GM21423 (cell line): ENCODE results near the gene CA7.

ENCODE experiments used
- ATAC-seq: cut with Tn5 transposase; IDR thresholded peaks from one replicate; pipeline ENCODE4 v1.9.1; 2021; ENCODE audit warnings: mild to moderate bottlenecking, moderate library complexity; ENCODE audit not compliant: unreplicated experiment

Gene CA7

GRCh38 chr16:66844342-66845079, at the start of gene CA7:
TSS of gene CA7 (plus strand) at chr16:66844414. CDS start at chr16:66844488, 74 bp downstream.
- ATAC-seq = no peak

GRCh38 chr16:66798161-66798560, 46.1 kb upstream of the CA7 start:
- no peak for ATAC-seq

- ATAC-seq = no peak
Observed at GRCh38 chr16:66800856-66801255, 43.4 kb upstream of the CA7 start.

GRCh38 chr16:66801320-66802105, 42.7 kb upstream of the CA7 start, which contains the start of gene TERB1:
TSS of gene TERB1 (minus strand) at chr16:66801584. CDS start at chr16:66796798, 4,786 bp downstream.
- no peak for ATAC-seq

- ATAC-seq = no peak
Observed at GRCh38 chr16:66802159-66802558, 42.1 kb upstream of the CA7 start.

- no peak for ATAC-seq
Observed at GRCh38 chr16:66809765-66810164, 34.4 kb upstream of the CA7 start.

GRCh38 chr16:66810391-66810790, 33.8 kb upstream of the CA7 start:
- no peak for ATAC-seq

- ATAC-seq = no peak
Observed at GRCh38 chr16:66811043-66811442, 33.2 kb upstream of the CA7 start.

GRCh38 chr16:66814734-66815133, 29.5 kb upstream of the CA7 start:
- no peak for ATAC-seq

GRCh38 chr16:66824006-66824405, 20.2 kb upstream of the CA7 start:
- ATAC-seq = no peak

GRCh38 chr16:66830422-66831404, 13.5 kb upstream of the CA7 start, which contains the start of gene NAE1:
TSS of gene NAE1 (minus strand) at chr16:66830976. CDS start at chr16:66830899, 77 bp downstream.
- ATAC-seq = peak; percentile 88

GRCh38 chr16:66832190-66832589, 12.0 kb upstream of the CA7 start:
- ATAC-seq = no peak

GRCh38 chr16:66832661-66833305, 11.4 kb upstream of the CA7 start:
- no peak for ATAC-seq

- no peak for ATAC-seq
Observed at GRCh38 chr16:66834746-66835145, 9.5 kb upstream of the CA7 start.

- no peak for ATAC-seq
Observed at GRCh38 chr16:66840883-66841282, 3.3 kb upstream of the CA7 start.

GRCh38 chr16:66841366-66841765, 2.8 kb upstream of the CA7 start:
- ATAC-seq = no peak

GRCh38 chr16:66842765-66843164, 1.4 kb upstream of the CA7 start:
- ATAC-seq = no peak

GRCh38 chr16:66843191-66843590, 1.0 kb upstream of the CA7 start:
- ATAC-seq = no peak

GRCh38 chr16:66844009-66844341, 239 bp upstream of the CA7 start:
- ATAC-seq = no peak

- no peak for ATAC-seq
Observed at GRCh38 chr16:66845080-66845410, 831 bp downstream of the CA7 start.

GRCh38 chr16:66845791-66846221, 1.6 kb downstream of the CA7 start:
- no peak for ATAC-seq
